GM19438 (cell line): ENCODE results near the gene CFAP73.

Source experiments
- ATAC-seq: cut with Tn5 transposase; IDR thresholded peaks from one replicate; pipeline ENCODE4 v1.9.1; 2021; ENCODE audit warnings: low read depth; ENCODE audit not compliant: unreplicated experiment

The CFAP73 gene

GRCh38 chr12:113118142-113118541 lies 31.4 kb upstream of the CFAP73 start:
- ATAC-seq, result no peak

- ATAC-seq, result no peak
These were observed 29.4 kb upstream of the CFAP73 start for GRCh38 chr12:113119980-113120669.

GRCh38 chr12:113120670-113121370 lies 28.7 kb upstream of the CFAP73 start:
- no peak for ATAC-seq

GRCh38 chr12:113127791-113128199 lies 21.7 kb upstream of the CFAP73 start:
- ATAC-seq, result no peak

GRCh38 chr12:113128802-113129663 lies 20.5 kb upstream of the CFAP73 start:
- no peak for ATAC-seq

GRCh38 chr12:113129664-113130456 lies 19.7 kb upstream of the CFAP73 start:
- no peak for ATAC-seq

GRCh38 chr12:113130457-113131135 lies 18.9 kb upstream of the CFAP73 start:
- no peak for ATAC-seq

GRCh38 chr12:113131556-113131955 lies 18.0 kb upstream of the CFAP73 start:
- ATAC-seq, result no peak

- no peak for ATAC-seq
These were observed 16.5 kb upstream of the CFAP73 start for GRCh38 chr12:113133036-113133435.

- ATAC-seq, result no peak
These were observed 15.9 kb upstream of the CFAP73 start for GRCh38 chr12:113133666-113134065.

- ATAC-seq, result no peak
These were observed 15.5 kb upstream of the CFAP73 start for GRCh38 chr12:113134071-113134470.

- no peak for ATAC-seq
These were observed 15.0 kb upstream of the CFAP73 start for GRCh38 chr12:113134521-113134951.

GRCh38 chr12:113135178-113136127 lies 14.1 kb upstream of the CFAP73 start, which contains the start of gene RASAL1:
TSS of gene RASAL1 (minus strand) at chr12:113135761. CDS start at chr12:113135462, 299 bp downstream.
- no peak for ATAC-seq

- ATAC-seq, result no peak
These were observed 13.2 kb upstream of the CFAP73 start for GRCh38 chr12:113136128-113136989.

GRCh38 chr12:113136990-113137511 lies 12.5 kb upstream of the CFAP73 start:
- ATAC-seq, result no peak

- no peak for ATAC-seq
These were observed 11.4 kb upstream of the CFAP73 start for GRCh38 chr12:113137861-113138783.
